GM21526 (cell line): Measurements from ENCODE around the gene UCHL1.
"Not testable (repeated sequence)": the region's sequence is repeated elsewhere in the genome, so short reads cannot be mapped to it uniquely, and the experiment has no call there.

Source experiments
- ATAC-seq: cut with Tn5 transposase; IDR thresholded peaks from one replicate; pipeline ENCODE4 v1.9.1; 2021; ENCODE audit warnings: moderate library complexity; ENCODE audit not compliant: unreplicated experiment, low FRiP score

Gene UCHL1

DNA sequence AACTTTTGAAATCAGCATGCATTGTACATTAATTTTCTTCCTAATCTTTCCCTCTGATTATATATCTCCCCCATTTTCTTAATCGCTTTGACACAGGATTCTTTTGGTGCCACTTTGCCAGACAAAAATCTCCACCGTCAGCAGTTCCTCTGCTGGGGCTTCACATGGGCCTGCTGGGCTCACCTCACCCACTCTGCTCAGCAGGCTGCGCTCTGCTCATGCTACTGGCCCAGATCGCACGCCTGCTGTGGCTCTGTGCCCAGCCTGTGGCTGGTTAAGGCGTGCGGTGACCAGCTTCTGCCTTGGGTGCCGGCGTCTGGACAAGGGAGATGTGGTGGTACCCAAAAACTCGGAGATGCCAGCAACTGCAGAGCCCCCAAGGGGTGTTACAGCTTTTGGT is 31.1 kb downstream of the UCHL1 start:
- ATAC-seq = no peak

DNA sequence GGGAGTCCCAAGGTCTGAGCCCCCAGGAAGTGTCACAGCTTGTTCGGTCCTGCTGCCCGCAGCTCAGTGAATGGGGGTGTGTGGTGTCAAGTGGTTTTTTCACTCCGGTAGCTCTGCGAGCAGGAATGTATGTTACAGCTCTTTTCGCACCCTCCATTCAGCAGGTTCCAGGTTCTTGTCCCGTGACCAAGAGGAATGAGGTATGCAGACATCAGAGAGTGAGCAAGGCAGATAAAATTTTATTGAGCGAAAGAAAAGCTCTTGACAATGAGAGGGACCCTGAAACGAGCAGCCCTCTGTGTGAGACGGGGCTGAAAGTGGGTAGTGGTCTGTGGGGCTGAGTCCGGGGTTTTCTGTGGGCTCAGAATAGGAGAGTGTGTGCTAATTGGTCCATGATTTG is 31.5 kb downstream of the UCHL1 start:
- ATAC-seq = no peak

DNA sequence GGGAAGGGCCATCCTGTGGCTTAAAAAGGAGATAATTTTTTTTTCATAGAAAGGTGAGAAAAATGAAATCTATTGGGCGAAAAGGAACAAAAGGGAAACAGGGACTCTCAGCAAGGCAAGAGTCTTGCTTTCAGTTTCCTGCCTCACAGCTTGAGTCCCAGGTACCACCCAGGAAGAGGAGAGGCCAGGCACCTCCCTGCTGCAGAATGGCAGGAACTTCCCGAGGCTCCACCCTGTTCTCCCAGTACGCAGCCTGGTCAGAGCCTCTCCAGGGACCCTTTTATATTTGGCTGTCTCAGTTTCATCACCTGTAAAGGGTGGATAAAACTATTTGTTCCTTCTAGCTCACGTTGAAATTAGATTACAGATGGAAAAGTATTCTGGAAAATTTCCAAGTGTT is 33.8 kb downstream of the UCHL1 start:
- ATAC-seq = no peak

DNA sequence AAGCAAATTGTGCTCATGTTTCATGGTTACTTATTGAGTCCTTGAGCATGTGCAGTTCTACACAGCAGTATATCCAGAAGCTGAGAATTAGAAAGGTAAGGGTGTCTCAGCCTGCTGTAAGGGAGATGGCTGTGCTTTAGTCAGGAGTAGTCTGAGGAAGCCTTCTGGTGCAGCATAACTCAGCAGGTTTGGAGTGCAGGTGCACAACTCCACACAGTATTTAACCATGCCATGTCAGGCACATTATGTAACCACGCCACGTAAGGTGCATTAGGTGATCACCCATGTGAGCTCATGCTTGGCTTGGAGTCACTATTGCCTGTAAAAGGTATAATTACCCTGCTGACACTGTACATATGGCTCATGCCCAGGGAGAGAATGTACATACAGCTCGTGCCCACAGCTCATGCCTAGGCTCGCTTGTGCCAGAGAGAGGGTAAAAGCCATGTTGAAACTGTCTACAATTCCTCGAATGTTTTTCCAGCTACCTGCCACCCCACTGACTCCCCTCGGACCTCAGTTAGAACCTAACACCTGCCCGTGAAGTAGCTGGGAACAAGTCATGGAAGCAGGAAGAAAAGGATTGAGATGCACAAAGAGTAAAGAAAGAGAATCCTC is 37.8 kb downstream of the UCHL1 start:
- ATAC-seq = no peak

DNA sequence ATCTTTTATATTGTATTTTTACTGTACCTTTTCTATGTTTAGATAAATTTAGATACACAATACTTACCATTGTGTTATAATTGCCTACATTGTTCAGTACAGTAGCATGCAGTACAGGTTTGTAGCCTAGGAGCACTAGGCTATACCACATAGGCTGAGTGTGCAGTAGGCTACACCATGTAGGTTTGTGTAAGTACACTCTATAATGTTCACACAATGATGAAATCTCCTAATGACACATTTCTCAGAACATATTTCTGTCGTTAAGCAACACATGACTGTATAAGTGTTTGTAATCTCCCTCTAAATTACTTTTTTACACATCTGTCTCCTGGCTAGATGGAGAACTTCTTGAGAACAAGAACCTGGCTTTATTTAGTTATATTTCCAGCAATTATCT is 40.3 kb downstream of the UCHL1 start:
- no peak for ATAC-seq

DNA sequence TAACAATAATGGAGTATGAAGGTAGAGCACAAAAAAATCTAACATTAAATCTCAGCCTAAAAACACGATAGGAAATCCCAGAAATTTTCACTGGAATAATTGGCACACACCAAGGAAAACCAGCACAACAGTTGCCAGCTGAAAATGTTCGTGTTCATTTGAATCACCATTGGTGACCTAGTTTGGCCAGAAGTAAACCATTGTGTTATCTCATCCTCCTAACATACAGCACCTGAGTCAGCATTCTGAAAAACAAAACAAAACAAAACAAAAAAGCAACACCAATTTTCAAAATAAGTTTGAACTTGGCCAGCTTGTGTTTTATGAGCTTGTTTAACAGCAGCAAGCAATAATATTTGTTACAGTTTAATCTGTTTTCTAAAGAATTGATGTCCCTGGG is 41.1 kb downstream of the UCHL1 start:
- no peak for ATAC-seq

DNA sequence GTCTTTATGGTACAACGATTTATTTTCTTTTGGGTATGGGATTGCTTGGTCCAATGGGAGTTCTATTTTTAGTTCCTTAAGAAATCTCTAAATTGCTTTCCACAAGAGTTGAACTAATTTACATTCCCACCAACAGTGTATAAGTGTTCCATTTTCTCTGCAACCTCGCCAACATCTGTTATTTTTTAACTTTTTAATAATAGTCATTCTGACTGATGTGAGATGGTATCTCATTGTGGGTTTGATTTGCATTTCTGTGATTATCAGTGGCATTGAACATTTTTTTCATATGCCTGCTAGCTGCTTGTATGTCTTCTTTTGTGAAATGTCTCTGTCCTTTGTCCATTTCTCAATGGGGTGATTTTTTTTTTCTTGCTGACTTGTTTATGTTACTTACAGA is 42.8 kb downstream of the UCHL1 start:
- ATAC-seq = no peak

DNA sequence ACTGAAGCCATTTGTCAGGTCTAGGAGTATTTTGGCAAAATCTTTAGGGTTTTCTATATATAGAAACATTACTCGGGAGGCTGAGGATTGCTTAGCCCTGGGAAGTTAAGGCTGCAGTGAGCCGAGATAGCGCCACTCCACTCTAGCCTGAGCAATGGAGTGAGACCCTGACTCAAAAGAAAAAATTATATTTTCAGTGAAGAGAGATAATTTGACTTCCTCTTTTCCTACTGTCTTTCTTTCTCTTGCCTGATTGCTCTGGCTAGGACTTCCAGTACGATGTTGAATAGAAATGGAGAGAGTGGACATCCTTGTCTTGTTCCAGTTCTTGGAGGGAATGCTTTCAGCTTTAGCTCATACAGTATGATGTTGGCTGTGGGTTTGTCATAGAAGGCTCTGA is 44.4 kb downstream of the UCHL1 start:
- no peak for ATAC-seq

DNA sequence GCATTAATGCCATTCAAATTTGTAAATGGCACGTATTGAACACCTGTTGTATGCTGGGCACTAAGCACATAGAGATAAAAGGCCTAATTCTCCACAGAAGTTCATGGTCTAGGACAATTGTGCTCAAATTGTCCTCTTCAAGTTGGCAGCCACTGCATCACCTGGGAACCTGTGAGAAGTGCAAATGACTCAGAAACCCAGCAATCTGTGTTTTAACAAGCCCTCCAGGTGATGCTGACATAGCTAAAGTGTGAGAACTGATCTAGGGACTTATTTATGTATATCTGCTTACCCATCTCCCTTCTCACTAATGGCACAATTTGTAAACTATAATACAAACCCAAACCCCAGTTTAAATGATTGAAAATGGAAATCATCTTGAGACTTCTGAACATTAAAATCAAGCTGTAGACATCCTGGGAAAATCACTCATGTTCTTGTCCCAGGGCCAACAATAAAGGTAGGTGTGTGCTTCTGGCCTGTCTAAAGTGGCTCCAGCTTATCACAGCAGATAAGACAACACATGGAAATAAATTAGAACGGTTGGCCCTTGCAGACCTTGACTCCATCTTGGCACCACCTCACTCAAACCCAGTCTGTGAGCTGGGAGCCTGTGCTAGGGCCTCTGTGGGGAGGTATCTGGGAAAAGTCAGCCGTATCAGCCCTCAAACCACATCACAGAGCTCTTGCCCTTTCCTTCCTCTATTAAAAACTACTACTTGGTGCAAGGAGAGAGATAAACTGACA is 46.8 kb downstream of the UCHL1 start:
- no peak for ATAC-seq

DNA sequence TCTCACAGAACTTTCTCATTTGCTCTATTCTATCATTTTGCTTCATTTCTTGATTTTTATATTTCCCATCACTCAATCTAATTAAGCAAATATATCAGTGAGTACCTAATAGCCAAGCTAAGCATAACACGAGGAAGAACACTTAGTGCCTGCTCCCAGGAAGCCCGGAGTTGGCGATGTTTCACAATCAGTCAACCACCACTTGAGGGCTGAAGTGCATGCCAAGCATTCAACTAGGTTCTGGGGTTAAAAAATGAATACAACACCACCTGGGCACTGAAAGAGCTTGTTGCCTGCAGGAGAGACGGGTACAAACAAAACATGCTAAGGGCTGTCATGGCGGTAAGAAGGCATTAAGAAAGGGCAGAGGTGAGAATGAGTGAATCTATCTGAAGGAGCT is 47.5 kb downstream of the UCHL1 start:
- no peak for ATAC-seq

DNA sequence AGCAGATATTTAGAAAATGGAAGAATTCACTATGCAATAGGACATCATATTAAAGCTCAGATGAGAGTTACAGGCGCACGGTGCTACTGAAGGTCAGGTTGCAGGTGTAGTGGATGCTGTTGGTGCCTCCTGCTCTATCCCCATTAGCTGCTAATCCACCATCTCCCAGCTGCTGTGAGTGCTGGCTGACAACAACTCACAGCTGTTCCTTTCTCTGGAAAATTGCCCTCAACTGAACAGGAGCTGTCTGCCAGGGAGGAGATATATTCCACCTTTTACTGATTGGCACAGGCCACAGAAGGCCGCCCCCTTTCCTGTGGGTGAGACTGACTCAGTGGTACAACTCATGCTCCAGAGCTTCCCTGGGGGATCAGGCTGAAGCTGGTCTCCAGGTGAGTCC is 48.7 kb downstream of the UCHL1 start:
- ATAC-seq = no peak

DNA sequence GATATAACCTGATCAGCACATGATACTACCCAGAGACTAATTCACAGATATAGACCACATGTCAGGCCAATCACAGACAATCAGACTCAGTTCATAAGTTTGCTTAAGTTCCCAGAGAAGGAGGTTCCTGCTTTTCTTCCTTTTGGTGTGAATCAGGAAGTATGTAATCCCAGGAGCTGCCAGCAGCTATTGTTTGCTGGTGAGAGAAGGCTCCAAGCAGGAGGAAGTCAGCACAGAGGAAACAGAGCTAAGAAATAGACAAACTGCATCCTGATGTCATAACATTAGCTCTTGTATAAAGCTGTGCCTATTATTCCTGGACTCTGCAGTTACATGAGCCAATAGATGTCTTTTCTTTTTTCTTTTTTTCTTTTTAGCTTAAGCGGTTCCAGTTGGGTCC is 50.9 kb downstream of the UCHL1 start:
- no peak for ATAC-seq

DNA sequence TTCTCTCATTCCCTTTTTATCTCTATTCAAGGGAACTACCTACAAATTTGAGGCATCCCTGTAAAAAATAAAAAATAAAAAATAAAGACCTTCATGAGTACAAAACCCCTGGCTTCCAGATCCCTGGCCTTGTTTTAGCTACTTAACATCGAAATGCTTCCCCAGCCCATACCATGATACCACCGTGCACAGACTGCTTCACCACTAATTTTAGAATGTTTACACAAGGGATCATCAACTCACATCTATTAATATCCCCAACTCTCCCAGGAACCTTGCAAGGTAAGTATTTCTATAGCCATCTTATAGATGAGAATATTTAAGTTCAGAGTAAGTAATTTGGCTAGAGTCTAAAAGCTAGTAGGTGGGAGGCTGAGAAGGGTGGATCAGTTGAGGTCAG is 51.7 kb downstream of the UCHL1 start:
- no peak for ATAC-seq

DNA sequence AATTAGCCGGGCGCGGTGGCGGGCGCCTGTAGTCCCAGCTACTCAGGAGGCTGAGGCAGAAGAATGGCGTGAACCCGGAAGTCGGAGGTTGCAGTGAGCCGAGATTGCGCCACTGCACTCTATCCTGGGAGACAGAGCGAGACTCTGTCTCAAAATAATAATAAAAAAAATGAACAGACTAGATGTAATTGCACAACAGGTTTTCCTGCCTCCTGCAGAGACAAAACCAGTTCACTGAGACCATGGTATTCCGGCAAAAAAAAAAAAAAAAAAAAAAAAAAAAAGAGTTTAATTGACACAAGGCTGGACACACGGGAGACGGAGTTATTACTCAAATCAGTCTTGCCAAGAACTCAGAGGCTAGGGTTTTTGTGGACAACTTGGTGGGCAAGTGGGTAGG is 58.7 kb downstream of the UCHL1 start:
- ATAC-seq = not testable (repeated sequence)

DNA sequence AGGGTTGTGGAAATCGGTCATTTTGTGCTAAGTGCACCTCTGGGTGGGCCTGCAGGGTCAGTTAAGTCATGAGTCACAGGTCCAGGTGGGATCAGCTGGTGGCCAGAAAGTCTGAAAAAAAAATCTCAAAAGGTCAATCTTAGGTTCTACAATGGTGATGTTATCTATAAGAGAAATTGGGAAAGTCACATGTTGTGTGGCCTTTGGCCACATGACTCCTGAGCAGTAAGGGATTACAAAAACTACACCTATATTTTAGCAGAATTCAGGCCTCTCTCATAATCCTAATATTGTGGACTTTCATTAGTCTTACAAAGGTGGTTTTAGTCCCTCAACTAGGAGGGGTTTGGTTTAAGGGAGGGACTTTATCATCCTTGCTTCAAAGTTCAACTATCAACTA is 59.1 kb downstream of the UCHL1 start:
- ATAC-seq = no peak
